Measurements from ENCODE around the gene CELF2.
"Not testable (repeated sequence)": the region's sequence is repeated elsewhere in the genome, so short reads cannot be mapped to it uniquely, and the experiment has no call there.

Gene CELF2

DNA sequence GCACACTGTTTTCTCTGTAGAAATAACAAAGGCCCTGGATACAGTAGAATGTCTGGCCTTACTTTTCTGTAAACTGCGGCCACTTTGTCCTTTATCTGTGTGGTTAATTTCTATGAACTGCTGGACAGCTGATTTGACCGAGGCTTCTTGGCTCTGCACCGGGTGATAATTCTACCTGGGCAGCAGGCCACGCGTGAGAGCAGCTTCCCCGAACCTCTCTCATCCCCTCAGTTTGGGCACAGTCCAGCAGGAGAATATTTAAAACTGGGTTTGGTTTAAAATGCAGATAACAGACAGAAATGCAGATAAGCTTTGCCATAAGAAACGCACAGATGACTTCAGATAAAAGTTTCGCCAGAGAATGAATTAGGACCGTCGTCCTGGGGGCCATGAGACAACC is 81.0 kb downstream of the CELF2 start:
- DNase-seq = no peak

DNA sequence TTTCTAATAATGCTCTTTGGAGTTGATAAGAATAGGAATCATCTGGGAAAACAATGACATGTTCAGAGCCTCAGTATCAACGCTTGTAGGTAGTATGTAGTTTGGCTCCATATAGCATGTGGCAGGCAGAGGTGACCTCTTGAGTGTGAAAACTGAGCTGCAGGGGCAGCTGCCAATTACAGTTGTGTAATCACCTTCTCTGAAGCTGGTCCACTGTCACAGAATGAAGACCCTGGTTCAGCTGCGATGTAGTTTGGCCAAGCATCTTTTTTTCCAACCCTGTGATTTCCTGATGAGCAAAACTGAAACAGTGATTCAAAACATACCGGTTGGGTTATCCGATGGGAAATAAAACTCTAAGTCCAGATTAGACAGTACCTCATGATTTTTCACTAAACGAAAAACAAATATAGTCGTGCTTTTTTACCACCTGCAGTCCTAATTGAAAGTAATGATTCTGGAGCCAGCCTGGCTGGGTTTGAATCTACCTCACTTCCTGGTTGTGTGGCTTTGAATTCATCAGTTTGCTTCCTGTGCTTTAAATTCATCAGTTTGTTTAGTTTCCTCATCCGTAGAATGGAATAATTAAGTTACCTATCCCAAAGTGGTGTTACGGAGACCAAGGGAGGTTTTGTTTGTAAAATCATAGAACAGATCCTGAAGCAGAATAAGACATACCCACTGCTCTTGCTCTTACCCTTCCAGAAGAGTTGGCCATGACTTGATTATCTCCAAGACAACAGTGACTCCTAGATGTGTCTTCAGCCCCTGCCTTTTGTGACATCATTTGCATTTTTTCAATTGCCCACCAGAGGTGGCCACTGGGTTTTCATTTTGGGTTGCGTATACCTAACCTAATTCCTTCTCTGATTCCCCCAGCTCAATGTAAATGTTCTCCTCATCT is 87.4 kb downstream of the CELF2 start:
- DNase-seq = no peak

DNA sequence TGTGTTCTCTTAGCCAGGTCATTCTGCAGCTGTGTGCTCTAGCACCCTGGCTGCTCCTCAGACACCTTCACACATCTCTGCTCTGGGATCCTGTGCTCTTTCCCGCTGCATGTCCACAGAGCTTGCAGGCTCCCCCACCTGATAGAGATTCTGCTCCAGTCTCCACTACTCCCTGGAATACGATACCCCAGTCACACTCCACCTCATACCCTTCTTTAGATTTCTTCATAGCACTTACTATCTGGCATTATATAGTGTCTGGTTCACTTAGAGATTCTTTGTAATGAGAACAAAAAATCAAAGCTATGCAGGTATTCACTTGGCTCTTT is 88.0 kb downstream of the CELF2 start:
- no peak for DNase-seq

DNA sequence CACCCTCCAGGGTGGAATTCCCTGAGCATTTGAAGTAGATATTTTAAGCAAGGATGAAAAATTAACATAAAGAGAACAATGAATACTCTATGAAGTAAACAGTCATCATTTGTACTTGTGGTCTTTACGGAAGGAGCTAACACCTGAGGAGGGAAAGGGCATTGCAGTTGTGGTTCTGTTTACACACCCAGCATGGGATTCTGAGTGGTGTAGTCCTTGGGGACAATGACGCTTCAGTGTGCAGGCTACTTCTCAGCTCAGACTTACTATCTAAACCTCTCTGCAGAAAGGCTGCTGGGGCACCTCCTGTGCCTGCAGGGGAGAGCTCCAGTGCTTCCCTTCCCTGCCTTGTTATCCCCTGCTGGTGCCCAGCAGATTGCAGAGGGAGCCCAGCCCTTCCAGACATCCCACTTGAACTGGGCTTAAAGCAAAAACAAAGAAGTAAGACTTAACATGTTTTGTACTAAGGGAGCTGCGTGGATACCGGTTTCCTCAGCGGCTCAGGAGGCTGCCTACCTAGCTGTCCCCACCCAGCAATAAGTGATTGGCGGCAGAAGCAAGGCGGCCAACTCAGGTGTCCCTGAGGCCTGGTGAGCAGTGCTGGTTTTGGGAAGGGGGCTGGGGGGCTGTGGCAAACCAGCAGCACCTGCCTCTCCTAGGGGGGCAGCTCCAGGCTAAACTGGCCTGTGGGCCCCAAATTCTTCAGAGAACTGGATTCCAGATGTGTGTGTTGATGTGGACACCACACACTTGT is 89.1 kb downstream of the CELF2 start:
- DNase-seq = peak in 1 of 3 experiments; percentile 30

DNA sequence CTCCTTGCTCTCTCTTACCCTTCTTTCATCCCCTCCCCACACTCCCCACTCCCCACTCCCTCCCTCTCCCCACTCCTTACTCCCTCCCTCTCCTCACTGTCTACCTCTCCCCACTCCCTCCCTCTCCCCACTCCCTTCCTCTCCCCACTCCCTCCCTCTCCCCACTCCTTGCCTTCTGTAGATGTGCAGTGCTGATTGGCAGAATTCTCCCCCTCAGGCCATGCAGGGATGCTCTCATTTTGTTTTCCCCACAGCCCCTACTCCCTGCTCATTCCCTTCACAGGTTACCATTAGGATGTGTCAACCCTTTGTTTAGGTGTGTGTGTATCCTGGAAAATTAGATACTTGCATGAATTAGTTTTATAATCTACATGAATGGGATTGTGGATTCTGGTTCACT is 90.3 kb downstream of the CELF2 start:
- no peak for DNase-seq

DNA sequence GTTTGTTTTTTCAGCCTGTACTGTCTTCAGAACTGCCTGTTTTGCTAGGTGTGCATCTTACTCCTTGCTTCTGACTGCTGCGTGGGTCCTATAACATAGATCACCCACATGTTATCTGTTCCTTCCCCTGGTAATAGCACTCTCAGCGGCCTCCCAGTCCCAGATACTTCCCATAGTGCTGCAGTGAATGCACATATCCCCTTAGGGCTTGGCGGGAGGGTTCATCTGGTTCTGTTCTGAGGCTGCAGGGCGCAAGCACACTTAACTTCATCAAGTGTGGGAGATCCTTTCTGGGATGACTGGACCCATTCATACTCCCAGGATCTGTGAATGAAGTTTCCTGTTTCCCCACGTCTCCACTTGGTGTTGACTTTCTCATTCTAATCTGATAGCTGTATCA is 90.7 kb downstream of the CELF2 start:
- no peak for DNase-seq

DNA sequence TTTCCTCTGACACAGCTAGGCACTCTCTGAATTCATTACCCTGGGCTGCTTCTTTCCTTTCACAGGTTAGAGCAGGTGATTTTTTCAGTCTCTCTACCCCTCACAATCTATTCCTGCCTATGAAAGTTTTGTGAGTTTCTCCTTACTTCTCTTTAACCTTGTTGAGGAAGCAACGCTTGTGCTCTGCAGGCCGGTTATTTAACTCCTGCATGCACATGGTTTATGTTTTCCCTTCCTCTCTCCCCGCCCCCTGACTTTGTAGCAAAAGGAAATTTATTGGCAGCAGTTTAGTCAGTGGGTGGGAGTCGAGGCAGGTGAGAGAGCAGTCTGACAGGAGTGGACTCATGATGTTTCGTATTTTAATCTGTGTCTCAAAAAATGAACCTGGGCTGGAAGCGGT is 91.9 kb downstream of the CELF2 start:
- no peak for DNase-seq

DNA sequence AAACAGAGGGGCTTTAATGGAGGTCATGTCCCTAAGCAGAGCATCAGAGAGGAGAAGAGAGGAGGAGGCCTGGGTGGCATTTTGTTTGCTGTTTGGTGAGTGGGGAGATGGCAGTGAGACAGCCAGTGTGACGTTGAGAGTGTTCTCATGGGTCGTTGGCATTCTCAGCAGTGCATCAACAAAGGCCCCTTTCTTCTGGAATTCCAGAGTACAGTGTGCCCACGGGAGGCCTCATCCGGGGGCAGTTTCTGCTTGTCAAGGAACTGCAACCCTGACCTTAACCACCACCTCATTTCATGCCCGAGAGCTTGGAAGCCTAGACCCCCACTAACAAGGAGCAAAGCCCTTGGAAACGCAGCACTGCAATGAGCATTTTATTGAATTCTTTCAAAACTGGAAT is 92.9 kb downstream of the CELF2 start:
- no peak for DNase-seq

DNA sequence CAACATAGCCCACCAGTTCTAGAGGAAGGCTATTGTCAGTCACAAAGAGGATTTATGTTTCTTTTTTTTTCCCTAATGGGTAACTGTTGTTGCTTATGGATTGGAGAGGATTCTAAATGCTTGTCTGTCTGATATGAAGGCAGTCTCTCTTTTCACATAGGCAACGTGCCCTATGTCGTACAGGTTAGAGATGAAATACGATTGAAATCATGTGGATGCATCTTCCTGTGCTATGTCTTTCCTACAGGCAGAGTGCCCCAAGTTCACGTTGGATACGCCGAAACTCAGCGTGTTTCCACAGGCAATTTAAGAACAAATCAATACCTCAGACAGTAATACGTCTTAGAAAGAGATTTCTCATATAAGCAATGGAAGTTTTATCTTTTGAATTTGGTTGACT is 93.8 kb downstream of the CELF2 start:
- DNase-seq = no peak

DNA sequence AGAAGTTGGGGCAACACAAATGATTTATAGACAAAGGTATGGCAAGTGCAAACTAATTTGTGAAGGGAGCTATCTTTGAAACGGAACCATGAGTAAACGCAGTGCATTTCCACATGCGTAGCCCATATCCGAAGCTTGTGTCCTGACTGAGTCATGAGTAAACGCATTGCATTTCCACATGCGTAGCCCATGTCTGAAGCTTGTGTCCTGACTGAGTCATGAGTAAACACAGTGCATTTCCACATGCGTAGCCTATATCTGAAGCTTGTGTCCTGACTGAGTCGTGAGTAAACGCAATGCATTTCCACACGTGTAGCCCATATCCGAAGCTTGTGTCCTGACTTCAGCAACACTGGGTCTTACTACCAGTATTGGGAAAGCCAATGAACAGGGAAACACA is 95.0 kb downstream of the CELF2 start:
- no peak for DNase-seq

DNA sequence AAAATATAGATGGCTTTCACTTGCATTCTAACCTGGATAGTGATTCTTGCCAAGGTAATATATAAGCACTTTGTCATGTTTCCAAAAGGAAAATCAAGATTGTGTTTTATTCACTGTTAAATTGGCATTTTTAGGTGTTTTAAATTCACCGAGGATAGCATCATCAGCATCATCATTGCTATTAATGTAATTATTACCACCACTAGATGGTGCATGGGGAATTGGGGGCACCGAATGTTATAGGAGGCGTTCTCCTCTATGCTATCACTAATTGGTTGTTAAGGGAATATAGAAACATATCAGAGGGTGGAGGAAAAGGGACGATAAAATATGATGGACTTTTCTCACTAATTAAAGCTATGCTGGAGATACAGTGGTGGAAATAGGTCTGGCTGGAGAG is 95.5 kb downstream of the CELF2 start:
- DNase-seq = no peak

DNA sequence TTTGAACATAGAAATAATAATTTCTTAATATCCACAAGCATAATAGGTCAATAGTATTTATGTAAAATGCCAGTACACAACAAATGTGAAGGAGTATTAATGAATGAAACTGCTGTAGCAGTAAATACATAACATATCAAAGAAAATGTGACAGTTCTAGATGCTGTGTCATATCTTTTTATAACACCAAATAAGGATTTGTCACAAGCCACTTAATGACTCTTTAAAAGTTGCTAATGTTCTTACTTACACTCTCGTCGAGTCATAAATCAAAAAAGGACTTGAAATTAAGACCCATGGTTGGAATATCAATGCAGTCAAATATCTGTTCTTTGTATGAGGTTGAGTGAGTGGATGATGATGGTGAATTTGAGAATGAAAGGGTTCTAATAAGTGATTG is 96.6 kb downstream of the CELF2 start:
- no peak for DNase-seq

DNA sequence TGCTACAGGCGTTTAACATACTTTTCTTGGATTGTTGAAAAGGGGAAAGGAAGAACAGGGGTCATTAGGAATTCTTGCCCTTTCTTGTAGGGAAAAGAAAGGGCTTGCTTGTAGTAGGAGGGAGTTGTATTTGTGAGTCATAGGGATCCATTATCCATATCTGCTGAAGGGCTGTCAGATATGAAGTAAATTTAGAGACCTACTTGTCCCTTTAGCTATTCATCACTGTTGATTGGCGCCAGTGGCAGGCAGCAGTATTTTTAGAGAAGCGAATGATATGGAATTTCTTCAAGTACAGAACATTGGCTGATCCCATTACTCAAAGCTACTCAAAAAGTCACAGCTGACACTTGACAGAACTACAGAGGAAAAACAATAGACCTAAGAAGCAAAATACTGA is 97.7 kb downstream of the CELF2 start:
- DNase-seq = no peak

DNA sequence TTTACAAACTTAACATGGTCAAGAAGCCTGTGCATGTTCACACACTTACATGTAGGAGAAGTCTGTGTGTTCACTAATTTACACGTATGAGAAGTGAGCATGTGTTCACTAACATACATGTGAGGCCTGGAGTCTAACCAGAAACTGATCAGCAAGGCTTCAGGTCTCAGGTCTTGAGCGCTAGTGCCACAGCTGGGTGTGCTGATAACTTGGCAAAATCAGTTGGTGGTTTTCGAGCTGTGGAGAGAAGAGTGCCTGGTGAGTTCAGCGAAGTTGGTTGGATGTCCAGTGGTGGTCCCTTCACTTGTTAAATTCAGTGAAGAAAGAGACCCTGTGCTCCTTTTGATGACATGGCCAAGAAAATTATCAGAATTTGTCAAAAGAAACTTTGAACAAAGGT is 98.7 kb downstream of the CELF2 start:
- no peak for DNase-seq

DNA sequence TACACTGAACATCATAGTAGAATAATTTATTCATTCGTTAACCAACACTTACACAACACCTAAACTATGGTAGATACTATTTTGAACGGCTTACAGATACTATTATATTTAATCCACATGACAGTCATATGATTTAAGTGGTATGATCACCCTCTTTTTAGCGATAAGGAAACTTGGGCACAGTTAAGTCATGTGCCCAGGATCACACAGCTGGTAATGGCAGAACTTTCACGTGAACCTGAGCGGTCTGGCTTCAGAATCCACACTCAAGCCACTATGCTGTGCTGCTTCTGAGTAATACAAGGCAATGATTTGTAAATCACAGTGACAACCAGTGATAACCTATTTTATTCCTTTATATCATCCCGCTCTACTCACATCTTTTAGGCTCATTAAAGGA is 99.1 kb downstream of the CELF2 start:
- no peak for DNase-seq

DNA sequence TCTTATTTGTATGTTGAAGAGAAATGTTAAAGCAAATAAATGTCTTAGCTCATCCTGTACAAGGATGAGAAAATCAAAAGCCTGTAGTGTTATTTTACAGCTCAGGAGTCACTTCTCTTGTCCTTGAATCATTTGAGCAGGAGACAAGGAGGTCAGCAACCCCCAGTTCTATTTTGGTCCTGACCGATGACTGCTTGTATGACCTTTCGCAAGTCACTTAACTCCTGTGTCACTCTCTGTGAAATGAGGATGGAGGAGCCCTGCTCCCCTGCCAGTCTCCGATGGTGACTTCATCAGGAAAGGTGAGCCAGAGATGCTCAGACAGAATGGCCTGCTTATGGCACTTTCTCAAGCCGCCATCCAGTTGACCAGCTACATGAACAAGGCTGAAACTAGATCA is 101.0 kb downstream of the CELF2 start:
- DNase-seq = no peak

DNA sequence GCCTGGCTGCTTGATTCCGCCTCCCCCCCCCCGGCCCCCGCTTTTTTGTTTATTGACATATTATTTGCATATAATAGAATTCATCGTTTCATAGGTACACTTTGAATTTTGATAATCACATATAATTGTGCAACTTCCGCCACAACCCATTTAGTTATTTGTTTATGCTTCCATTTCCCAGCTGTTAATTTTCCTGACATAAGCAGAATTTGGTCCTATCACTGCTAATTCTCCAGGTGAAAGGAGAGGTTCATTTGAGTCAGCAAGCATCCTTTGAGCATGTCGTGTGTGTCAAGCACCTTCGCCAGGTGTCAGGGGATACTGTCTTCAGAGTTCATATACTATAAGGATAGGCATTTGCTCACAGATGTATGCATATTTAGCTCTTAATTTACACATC is 102.2 kb downstream of the CELF2 start:
- peak in 1 of 3 experiments; percentile 4 for DNase-seq

DNA sequence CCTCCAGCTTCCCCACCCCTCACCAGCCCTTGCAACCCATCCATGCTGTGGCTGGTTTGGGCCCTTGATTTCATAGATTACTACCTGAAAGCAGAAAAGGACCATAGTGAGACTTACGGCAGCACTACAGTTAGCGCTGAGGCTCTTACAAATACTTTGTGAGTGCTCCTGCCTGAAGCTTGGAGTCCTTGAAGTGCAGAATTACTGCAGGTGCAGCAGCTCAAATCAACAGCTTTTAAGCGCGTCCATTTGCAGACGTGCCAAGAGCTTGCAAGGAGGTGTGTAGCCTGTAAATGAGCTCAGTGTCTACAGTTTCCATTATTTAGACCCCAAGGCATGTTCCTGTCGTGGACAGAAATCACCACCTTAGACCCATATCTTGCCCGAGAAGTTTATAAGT is 103.0 kb downstream of the CELF2 start:
- peak in 1 of 3 experiments; percentile 72 for DNase-seq

DNA sequence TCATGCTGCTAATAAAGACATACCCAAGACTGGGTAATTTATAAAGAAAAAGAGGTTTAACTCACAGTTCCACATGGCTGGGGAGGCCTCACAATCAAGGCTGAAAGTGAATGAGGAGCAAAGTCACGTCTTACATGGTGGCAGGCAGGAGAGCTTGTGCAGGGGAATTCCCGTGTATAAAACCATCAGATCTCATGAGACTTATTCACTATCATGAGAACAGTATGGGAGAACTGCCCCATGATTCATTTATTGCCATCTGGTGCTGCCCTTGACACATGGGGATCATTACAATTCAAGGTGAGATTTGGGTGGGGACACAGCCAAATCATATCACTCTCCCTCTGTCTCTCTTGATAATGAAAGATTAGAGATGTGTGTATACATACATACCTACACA is 106.2 kb downstream of the CELF2 start:
- not testable (repeated sequence) for DNase-seq

DNA sequence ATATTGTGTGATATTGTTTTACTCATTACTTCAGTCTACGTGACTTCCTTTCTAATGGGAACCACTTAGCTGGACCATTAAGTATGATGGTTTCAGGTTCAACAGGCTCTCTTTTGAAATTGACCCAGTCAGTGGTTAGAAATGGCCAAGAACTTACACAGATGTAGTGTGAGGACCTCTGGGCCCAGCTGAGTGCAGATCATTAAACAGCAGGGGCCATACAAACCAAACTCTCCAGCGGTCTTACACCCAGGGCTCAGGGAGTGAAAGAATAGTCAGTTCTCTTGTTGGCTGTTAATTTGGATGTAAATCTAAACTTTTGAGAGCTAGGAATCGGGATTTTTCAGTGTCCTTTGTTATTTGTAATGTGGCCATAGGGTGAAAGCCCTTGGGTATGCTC is 107.3 kb downstream of the CELF2 start:
- DNase-seq = peak in 1 of 3 experiments; percentile 63

DNA sequence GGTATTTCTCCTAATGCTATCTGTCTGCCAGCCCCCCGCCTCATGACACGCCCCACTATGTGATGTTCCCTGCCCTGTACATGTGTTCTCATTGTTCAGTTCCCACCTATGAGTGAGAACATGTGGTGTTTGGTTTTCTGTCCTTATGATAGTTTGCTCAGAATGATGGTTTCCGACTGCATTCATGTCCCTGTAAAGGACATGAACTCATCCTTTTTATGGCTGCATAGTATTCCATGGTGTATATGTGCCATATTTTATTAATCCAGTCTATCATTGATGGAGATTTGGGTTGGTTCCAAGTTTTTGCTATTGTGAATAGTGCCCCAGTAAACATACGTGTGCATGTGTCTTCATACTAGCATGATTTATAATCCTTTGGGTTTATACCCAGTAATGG is 109.3 kb downstream of the CELF2 start:
- not testable (repeated sequence) for DNase-seq

DNA sequence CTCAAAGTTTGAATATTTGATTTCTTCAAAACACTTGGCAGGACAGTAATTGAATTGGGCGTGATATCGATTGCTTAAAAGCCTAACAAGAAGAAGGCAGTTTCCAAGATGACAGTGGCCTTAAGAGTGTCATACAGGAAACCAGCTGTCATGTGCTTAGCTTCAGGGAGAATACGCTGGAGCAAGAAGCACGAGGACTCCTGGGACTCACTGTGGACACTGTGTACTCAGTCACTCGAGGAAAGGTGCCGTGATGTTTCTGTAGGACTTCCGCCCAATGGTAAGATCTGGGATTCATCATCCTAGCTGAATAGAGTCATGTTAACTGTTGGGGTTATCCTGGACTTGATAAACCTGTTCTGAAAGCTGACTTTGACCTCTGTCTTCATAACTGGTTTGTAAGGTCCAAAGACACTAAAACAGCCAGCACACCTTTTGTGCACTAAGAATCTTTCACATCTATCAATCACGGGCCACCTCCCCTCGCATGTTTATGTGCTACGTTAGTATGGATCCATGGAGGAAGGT is 113.5 kb downstream of the CELF2 start:
- no peak for DNase-seq

DNA sequence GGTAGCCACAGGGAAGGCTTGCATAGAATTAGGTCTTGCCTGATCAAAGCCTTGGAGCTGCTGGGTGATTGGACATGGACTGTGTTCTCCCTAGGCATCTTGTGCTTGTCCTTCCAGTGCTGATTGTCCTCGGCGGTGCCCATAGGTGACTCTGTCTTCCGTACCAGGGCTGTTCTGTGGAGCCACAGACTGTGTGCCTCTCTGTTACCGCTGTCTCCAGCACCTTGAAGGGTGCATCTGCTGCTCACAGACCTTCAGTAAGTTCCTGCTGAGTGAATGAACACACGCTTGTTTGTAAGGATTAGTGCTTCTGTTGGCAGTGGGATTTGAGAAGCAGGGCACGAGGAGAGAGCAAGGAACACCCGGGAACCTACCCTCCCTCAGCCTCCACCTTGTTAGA is 116.7 kb downstream of the CELF2 start:
- no peak for DNase-seq

DNA sequence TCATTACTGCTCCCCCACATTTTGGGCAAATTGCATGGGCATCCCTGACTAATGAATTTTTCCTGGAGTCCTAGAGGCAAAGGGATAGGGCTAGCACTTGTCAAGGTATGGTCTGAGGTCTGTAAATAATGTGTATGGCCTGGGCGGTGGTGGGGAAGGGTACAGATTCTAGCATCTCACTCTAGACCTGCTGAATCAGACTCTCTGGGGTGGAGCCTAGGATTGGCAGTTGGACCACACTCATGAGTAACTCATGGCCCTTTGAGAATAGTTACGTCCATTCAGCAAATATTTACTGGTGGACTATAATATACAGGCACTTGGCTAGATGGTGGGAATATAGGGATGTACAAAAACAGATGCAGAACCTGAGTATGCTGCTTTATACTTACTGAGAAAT is 118.0 kb downstream of the CELF2 start:
- no peak for DNase-seq

Measured in NCI-H1417 (cell line).